GM20000 (cell line): ENCODE results near the gene PHACTR1.

Experiments
- DNase-seq: peaks from one replicate; pipeline ENCODE4 v3.0.0; 2012; ENCODE audit warnings: low spot score
- TF ChIP-seq, protein P1 (sequence below): IDR thresholded peaks from 2 replicates; pipeline ENCODE4 v1.5.1; 2012; ENCODE audit warnings: mild to moderate bottlenecking, control low read depth; ENCODE audit errors: extremely low read depth, missing control alignments

The PHACTR1 gene

DNA sequence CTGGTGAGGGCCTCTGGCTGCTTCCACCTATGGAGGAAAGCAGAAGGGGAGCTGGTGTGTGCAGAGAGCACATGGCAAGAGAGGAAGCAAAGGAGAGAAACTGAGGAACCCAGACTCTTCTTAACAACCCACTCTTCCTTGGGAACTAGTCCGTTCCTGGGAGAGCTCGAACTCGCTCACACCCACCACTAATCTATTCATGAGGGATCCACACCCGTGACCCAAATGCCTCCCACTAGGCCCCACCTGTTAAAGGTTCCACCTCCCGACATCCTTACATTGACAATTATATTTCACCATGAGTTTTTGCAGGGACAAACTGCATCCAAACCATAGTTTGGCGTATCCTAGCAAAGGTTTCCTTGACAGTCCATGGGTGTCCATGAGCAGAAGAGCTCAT, 488.5 kb downstream of the PHACTR1 start:
- TF ChIP-seq, protein P1, sequence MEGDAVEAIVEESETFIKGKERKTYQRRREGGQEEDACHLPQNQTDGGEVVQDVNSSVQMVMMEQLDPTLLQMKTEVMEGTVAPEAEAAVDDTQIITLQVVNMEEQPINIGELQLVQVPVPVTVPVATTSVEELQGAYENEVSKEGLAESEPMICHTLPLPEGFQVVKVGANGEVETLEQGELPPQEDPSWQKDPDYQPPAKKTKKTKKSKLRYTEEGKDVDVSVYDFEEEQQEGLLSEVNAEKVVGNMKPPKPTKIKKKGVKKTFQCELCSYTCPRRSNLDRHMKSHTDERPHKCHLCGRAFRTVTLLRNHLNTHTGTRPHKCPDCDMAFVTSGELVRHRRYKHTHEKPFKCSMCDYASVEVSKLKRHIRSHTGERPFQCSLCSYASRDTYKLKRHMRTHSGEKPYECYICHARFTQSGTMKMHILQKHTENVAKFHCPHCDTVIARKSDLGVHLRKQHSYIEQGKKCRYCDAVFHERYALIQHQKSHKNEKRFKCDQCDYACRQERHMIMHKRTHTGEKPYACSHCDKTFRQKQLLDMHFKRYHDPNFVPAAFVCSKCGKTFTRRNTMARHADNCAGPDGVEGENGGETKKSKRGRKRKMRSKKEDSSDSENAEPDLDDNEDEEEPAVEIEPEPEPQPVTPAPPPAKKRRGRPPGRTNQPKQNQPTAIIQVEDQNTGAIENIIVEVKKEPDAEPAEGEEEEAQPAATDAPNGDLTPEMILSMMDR: no peak
- no peak for DNase-seq

DNA sequence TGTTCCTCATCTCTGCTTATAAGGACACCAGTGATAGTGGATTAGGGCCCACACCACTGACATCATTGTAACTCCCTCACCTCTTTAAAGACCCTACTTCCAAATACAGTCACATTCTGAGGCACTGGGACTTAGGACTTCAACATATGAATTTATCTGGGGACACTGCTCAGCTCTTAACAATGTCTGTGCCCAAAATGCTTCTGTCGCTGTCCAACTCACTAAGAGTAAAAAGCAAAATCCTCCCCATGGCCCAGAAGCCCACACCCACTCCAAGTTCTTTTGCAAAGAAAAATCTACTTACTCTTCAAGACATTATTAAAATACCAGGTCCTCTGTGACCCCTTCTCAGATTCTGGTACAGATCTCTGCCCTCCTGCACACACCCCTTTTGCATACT, 495.5 kb downstream of the PHACTR1 start:
- TF ChIP-seq, protein P1: no peak
- no peak for DNase-seq

DNA sequence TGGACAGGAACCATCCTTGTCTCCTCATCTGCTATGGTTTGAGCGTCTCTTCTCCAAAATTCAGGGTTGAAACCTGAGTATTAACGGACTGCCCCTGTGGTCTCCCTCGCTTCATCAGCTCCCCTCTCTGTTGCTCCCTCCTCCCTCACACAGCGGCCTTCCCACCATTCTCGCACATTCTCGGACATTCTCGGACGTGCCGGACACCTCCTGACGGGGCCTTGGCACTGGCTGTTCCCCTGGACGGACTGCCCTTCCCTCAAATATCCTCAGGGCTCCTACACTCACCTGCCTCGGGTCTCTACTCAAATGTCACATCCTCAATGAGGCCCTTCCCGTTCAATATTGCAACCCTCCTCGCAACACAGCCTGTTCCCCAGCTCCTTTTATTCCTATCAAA, 496.0 kb downstream of the PHACTR1 start:
- DNase-seq: no peak
- TF ChIP-seq, protein P1: no peak

DNA sequence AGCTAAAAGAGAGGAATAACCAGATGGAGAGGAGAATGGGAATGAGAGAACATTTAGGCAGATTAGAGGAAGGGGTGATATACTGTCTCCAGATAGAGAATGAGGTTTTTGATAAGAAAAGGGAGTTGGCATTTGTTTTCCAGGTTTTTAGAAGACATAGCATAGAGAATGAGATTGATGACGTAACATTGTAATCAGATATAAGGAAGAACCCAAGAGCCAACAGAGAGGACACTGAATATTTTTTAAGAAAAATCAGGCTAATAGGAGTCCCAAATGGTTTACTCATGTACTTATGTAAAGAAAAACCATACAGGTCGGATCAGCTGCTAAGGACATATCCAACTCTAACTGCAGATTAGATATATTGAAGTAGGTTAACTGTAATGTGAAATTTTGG, 498.8 kb downstream of the PHACTR1 start:
- DNase-seq: no peak
- TF ChIP-seq, protein P1: no peak

DNA sequence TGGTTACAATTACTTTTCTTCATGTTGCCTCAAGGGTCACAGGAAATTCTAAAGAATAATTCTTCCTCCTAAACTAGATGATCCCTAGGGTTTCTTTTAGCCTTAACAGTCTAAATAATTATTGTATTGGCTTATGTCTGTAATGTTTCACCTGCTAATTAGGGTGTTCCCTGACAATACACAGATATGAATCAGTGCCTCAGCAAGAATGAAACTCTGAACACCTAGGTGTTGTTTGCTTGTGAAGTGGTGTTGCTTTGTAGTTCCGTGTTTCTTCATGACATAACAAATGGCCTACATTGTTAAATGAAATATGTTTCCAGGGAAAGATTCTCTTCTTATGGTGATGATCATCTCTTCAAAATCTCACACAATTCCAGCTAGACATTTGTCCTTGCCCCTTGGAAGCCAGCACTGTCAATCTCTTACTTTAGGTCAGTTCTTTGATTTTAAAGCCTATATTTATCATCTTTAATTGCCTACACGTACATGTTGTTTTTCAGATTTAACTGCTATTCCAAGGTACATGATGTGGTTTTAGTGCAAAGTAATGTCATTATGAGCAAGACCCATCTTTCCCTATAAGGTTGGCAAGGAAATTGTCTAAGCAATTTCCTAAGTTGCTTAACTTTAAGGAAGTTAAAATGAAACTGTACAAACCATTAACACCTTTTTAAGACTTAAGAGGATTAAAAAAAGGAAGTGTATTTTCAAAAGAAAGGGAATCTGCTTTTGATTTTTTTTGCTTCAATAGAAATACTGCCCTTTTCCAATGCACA, 499.9 kb downstream of the PHACTR1 start:
- peak; percentile 21 for DNase-seq
- TF ChIP-seq, protein P1: no peak

DNA sequence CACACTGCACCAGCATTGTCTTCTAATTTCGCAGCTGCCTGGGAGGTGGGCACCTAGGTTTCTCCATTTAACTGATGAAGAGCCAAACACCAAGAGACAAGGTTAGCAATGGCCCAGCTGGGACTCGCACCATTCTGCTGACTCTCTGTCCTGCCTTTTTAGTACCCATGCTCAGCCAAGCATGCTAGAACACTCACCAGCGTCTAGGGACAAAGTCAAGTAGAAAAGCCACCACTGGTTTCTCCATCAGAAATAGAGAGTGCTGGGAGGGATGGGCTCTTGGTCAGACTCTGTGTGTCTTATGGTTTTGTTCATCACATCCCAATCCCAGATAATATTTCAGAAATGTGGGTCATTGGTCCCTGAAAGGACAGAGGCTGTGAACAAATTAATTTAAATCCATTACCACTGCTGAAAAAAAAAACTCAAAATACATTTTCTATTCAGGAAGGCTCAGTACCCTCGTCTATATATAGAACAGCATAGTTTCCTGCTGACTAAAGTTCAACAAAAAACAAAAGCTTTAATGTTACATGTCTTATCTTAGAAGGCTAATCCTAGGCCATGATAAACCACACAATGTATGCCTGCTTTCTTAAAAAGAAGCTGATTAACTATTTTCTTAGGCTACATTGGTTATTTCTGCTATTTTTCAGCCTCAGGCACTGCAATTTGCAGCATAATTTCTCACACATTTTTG, 500.8 kb downstream of the PHACTR1 start:
- no peak for DNase-seq
- TF ChIP-seq, protein P1: no peak

DNA sequence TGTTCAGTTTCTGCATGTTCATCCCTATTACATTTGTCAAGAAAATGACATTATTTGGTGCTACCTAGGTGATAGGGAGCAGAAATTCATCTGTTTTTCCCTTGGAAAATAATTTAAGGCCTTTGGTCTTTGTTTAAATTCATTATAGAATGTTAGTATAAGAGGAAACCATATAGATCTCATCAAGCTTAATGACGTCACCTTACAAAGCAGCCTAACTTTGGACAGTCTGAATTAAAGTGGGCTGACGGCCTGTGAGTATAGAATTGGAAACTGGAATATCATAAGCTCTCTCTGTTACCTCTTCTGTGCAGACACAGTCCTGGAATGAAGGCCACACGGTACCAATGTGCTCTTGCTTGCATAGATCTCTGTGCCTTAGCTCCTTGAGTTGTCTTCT, 503.7 kb downstream of the PHACTR1 start:
- TF ChIP-seq, protein P1: no peak
- DNase-seq: no peak
